CD4-positive, alpha-beta T cell treated with Interleukin-15 for 4 hours (primary cell): ENCODE data around the gene ZNF10.

Source experiments
- DNase-seq: peaks from one replicate; pipeline ENCODE4 v3.0.0-alpha.2; 2020; ENCODE audit warnings: low spot score

The ZNF10 gene

GRCh38 chr12:133130038-133130807, at the start of gene ZNF10, which contains the start of gene ZNF891:
Gene ZNF10, plus strand, starts transcription at chr12:133130627. Its CDS starts 13,866 bp downstream, at chr12:133144493.
Gene ZNF891, minus strand, starts transcription at chr12:133130274. Its CDS starts 8,356 bp downstream, at chr12:133121918.
- DNase-seq = peak; percentile 95

- DNase-seq = no peak
Observed at GRCh38 chr12:133081159-133081780, 49.2 kb upstream of the ZNF10 start.

- DNase-seq = no peak
Observed at GRCh38 chr12:133083345-133083744, 47.1 kb upstream of the ZNF10 start.

GRCh38 chr12:133105620-133106019, 24.8 kb upstream of the ZNF10 start:
- DNase-seq = no peak

- DNase-seq = no peak
Observed at GRCh38 chr12:133106253-133106652, 24.2 kb upstream of the ZNF10 start.

- DNase-seq = no peak
Observed at GRCh38 chr12:133107121-133107520, 23.3 kb upstream of the ZNF10 start.

- no peak for DNase-seq
Observed at GRCh38 chr12:133108150-133108549, 22.3 kb upstream of the ZNF10 start.

- no peak for DNase-seq
Observed at GRCh38 chr12:133120385-133121191, 9.8 kb upstream of the ZNF10 start.

- DNase-seq = no peak
Observed at GRCh38 chr12:133124674-133125073, 5.8 kb upstream of the ZNF10 start.

GRCh38 chr12:133129368-133130037, 924 bp upstream of the ZNF10 start:
- DNase-seq = no peak

- DNase-seq = no peak
Observed at GRCh38 chr12:133130808-133131128, 341 bp downstream of the ZNF10 start.

GRCh38 chr12:133135747-133136146, 5.3 kb downstream of the ZNF10 start:
- DNase-seq = no peak

GRCh38 chr12:133145981-133146380, 15.6 kb downstream of the ZNF10 start:
- DNase-seq = no peak

- no peak for DNase-seq
Observed at GRCh38 chr12:133156125-133156690, 25.8 kb downstream of the ZNF10 start.

GRCh38 chr12:133165776-133166175, 35.3 kb downstream of the ZNF10 start:
- no peak for DNase-seq

GRCh38 chr12:133172491-133172890, 42.1 kb downstream of the ZNF10 start:
- DNase-seq = no peak

- DNase-seq = no peak
Observed at GRCh38 chr12:133174901-133175300, 44.5 kb downstream of the ZNF10 start.

- no peak for DNase-seq
Observed at GRCh38 chr12:133180669-133181068, 50.2 kb downstream of the ZNF10 start.

GRCh38 chr12:133181238-133181959, 51.0 kb downstream of the ZNF10 start, which contains the start of gene ZNF268:
Gene ZNF268, plus strand, starts transcription at chr12:133181495. Its CDS starts 503 bp downstream, at chr12:133181998.
- peak; percentile 92 for DNase-seq

- DNase-seq = no peak
Observed at GRCh38 chr12:133190176-133190575, 59.7 kb downstream of the ZNF10 start.

- DNase-seq = no peak
Observed at GRCh38 chr12:133192847-133193246, 62.4 kb downstream of the ZNF10 start.
